Muscle of arm (tissue), 14 donors: ENCODE data around the gene SOX12. TPM values are rescaled to one million over a fixed set of nuclear protein-coding genes. Genes with fewer than 3 reads are reported as not detected.

Experiments
- DNase-seq: peaks from one replicate; pipeline ENCODE4 v3.0.0-alpha.2; 2013
- long read RNA-seq, 11 donors: transcript quantifications; one replicate each; lab custom pipeline, GENCODE V29; 2026
- polyA plus RNA-seq, 12 donors: library from polyadenylated mRNA; unstranded; fragments of 120-200 nt; gene quantifications; one replicate each; pipeline ENCODE4 v1.2.1, GENCODE V29; 2013; ENCODE audit not compliant: insufficient read length in 12 of 12

SOX12 gene
- 100 to 1,000 TPM in 1 of 12 donors, 10 to 100 TPM in 11; 15.4 to 181 (median 19.8) TPM for polyA plus RNA-seq
- long read RNA-seq, donor 1, full-length matches to known transcripts: 80 of 80 reads
- long read RNA-seq, donor 1, partial matches to known transcripts: 0 of 80 reads
- long read RNA-seq, donor 1, other reads (novel, unspliced or antisense): 0 of 80 reads
- long read RNA-seq, donor 2, full-length matches to known transcripts: 62 of 62 reads
- long read RNA-seq, donor 2, partial matches to known transcripts: 0 of 62 reads
- long read RNA-seq, donor 2, other reads (novel, unspliced or antisense): 0 of 62 reads
- long read RNA-seq, donor 3, full-length matches to known transcripts: 42 of 42 reads
- long read RNA-seq, donor 3, partial matches to known transcripts: 0 of 42 reads
- long read RNA-seq, donor 3, other reads (novel, unspliced or antisense): 0 of 42 reads
- long read RNA-seq, donor 4, full-length matches to known transcripts: 30 of 30 reads
- long read RNA-seq, donor 4, partial matches to known transcripts: 0 of 30 reads
- long read RNA-seq, donor 4, other reads (novel, unspliced or antisense): 0 of 30 reads
- long read RNA-seq, donor 5, full-length matches to known transcripts: 96 of 96 reads
- long read RNA-seq, donor 5, partial matches to known transcripts: 0 of 96 reads
- long read RNA-seq, donor 5, other reads (novel, unspliced or antisense): 0 of 96 reads
- long read RNA-seq, donor 6, full-length matches to known transcripts: 35 of 35 reads
- long read RNA-seq, donor 6, partial matches to known transcripts: 0 of 35 reads
- long read RNA-seq, donor 6, other reads (novel, unspliced or antisense): 0 of 35 reads
- long read RNA-seq, donor 7, full-length matches to known transcripts: 28 of 28 reads
- long read RNA-seq, donor 7, partial matches to known transcripts: 0 of 28 reads
- long read RNA-seq, donor 7, other reads (novel, unspliced or antisense): 0 of 28 reads
- long read RNA-seq, donor 8, full-length matches to known transcripts: 92 of 92 reads
- long read RNA-seq, donor 8, partial matches to known transcripts: 0 of 92 reads
- long read RNA-seq, donor 8, other reads (novel, unspliced or antisense): 0 of 92 reads
- long read RNA-seq, donor 9, full-length matches to known transcripts: 50 of 50 reads
- long read RNA-seq, donor 9, partial matches to known transcripts: 0 of 50 reads
- long read RNA-seq, donor 9, other reads (novel, unspliced or antisense): 0 of 50 reads
- long read RNA-seq, donor 10, full-length matches to known transcripts: 68 of 68 reads
- long read RNA-seq, donor 10, partial matches to known transcripts: 0 of 68 reads
- long read RNA-seq, donor 10, other reads (novel, unspliced or antisense): 0 of 68 reads
- long read RNA-seq, donor 11, full-length matches to known transcripts: 54 of 54 reads
- long read RNA-seq, donor 11, partial matches to known transcripts: 0 of 54 reads
- long read RNA-seq, donor 11, other reads (novel, unspliced or antisense): 0 of 54 reads

- DNase-seq: peak; percentile 94
Observed at GRCh38 chr20:325045-325888, at the start of gene SOX12. TSS of gene SOX12 (plus strand) at chr20:325552. CDS start at chr20:325925, 373 bp downstream.

GRCh38 chr20:275791-276190 lies 49.6 kb upstream of the SOX12 start:
- no peak for DNase-seq

GRCh38 chr20:276620-277495 lies 48.5 kb upstream of the SOX12 start:
- DNase-seq: no peak

- no peak for DNase-seq
Observed at GRCh38 chr20:277496-277781, 47.9 kb upstream of the SOX12 start.

- no peak for DNase-seq
Observed at GRCh38 chr20:278181-278580, 47.2 kb upstream of the SOX12 start.

GRCh38 chr20:278607-279571 lies 46.5 kb upstream of the SOX12 start:
- peak; percentile 75 for DNase-seq

- no peak for DNase-seq
Observed at GRCh38 chr20:284172-284571, 41.2 kb upstream of the SOX12 start.

GRCh38 chr20:286508-286907 lies 38.8 kb upstream of the SOX12 start:
- DNase-seq: no peak

- DNase-seq: no peak
Observed at GRCh38 chr20:288956-289692, 36.2 kb upstream of the SOX12 start.

- no peak for DNase-seq
Observed at GRCh38 chr20:289693-290083, 35.7 kb upstream of the SOX12 start.

GRCh38 chr20:290084-290831 lies 35.1 kb upstream of the SOX12 start, which contains the start of gene C20orf96:
TSS of gene C20orf96 (minus strand) at chr20:290750. CDS start at chr20:290610, 140 bp downstream.
- peak; percentile 94 for DNase-seq

- DNase-seq: no peak
Observed at GRCh38 chr20:294602-295001, 30.8 kb upstream of the SOX12 start.

- DNase-seq: no peak
Observed at GRCh38 chr20:295804-296203, 29.5 kb upstream of the SOX12 start.

GRCh38 chr20:297098-297924 lies 28.0 kb upstream of the SOX12 start, which contains the start of gene ZCCHC3:
TSS of gene ZCCHC3 (plus strand) at chr20:297570. CDS start at chr20:297587, 17 bp downstream.
- peak; percentile 90 for DNase-seq

- DNase-seq: peak; percentile 77
Observed at GRCh38 chr20:297925-298775, 27.2 kb upstream of the SOX12 start.
